Ectodermal cell (in vitro differentiated cells): Measurements from ENCODE around the gene SLC13A4. TPM values are rescaled to one million over a fixed set of nuclear protein-coding genes. Genes with fewer than 3 reads are reported as not detected.
"Not testable (repeated sequence)": the region's sequence is repeated elsewhere in the genome, so short reads cannot be mapped to it uniquely, and the experiment has no call there.

Experiments
- H3K27ac ChIP-seq: 2 replicates; pipeline ENCODE4 v1.7.0; 2013; ENCODE audit warnings: mild to moderate bottlenecking, low read depth, low read length; ENCODE audit not compliant: insufficient read depth, poor library complexity, severe bottlenecking
- H3K27me3 ChIP-seq: 2 replicates; pipeline ENCODE4 v1.7.0; 2013; ENCODE audit warnings: mild to moderate bottlenecking, low read length; ENCODE audit not compliant: insufficient read depth, control insufficient read depth, poor library complexity, severe bottlenecking
- H3K36me3 ChIP-seq: one replicate; pipeline ENCODE4 v1.7.0; 2013; ENCODE audit warnings: low read length; ENCODE audit not compliant: control insufficient read depth, insufficient read depth
- H3K4me1 ChIP-seq: one replicate; pipeline ENCODE4 v1.7.0; 2013; ENCODE audit warnings: low read length; ENCODE audit not compliant: control insufficient read depth, insufficient read depth
- H3K4me3 ChIP-seq: 2 replicates; pipeline ENCODE4 v1.7.0; 2013; ENCODE audit warnings: low read depth, low read length, control low read depth; ENCODE audit not compliant: insufficient read depth
- H3K9me3 ChIP-seq: 2 replicates; pipeline ENCODE4 v1.7.0; 2013; ENCODE audit warnings: mild to moderate bottlenecking, low read length, moderate library complexity; ENCODE audit not compliant: control insufficient read depth
- WGBS, 2 experiments: methylation state at CpG; one replicate each; pipeline ENCODE4 v1.1.7; 2013; ENCODE audit warnings: missing lambda C conversion rate in 2 of 2; 5-methylcytosine and 5-hydroxymethylcytosine counted together
- polyA plus RNA-seq, 4 experiments: library from polyadenylated mRNA; stranded (reverse); fragments of 50-300 nt; gene quantifications; one replicate each; pipeline ENCODE4 v1.2.3, GENCODE V29; 2013

The SLC13A4 gene
- polyA plus RNA-seq (2013, experiment 1 of 4), result 2.8 TPM
- 1.9 TPM for polyA plus RNA-seq (2013, experiment 2 of 4)
- polyA plus RNA-seq (2013, experiment 3 of 4), result 2.5 TPM
- polyA plus RNA-seq (2013, experiment 4 of 4), result 3.8 TPM

GRCh38 chr7:135728136-135728669 is at the start of gene SLC13A4:
SLC13A4 (minus strand) TSS chr7:135728186; CDS start chr7:135727496, 690 bp downstream.
- no peak within 1 kb of the TSS for H3K27ac ChIP-seq
- no peaks in the 10 kb centered on the region for H3K9me3 ChIP-seq
- peaks cover 9% of the 10 kb centered on the region for H3K4me1 ChIP-seq
- no peaks in the 10 kb centered on the region for H3K27me3 ChIP-seq
- no peaks in the 10 kb centered on the region for H3K36me3 ChIP-seq
- H3K4me3 ChIP-seq, result peak within 1 kb of the TSS; percentile 12
- 47 to 50% methylated on average over 11 of the region's 11 CpGs for WGBS, 2 experiments

GRCh38 chr7:135775915-135776314 is 47.9 kb upstream of the SLC13A4 start:
- H3K36me3 ChIP-seq, H3K9me3 ChIP-seq, H3K4me3 ChIP-seq, H3K27me3 ChIP-seq, H3K27ac ChIP-seq: not testable (repeated sequence)
- H3K4me1 ChIP-seq, result peaks cover 17% of the 10 kb centered on the region
- WGBS, 2 experiments, result 94 to 95% methylated on average over 8 of the region's 8 CpGs

- peaks cover 17% of the 10 kb centered on the region for H3K4me1 ChIP-seq
- H3K36me3 ChIP-seq, result no peaks in the 10 kb centered on the region
- H3K27me3 ChIP-seq, result peaks cover 3% of the 10 kb centered on the region
- H3K9me3 ChIP-seq, result no peaks in the 10 kb centered on the region
- no peak overlapping the region for H3K4me3 ChIP-seq
- 99 to 100% methylated on average over 2 of the region's 2 CpGs for WGBS, 2 experiments
- no peak overlapping the region for H3K27ac ChIP-seq
Measured at GRCh38 chr7:135775230-135775629, 47.2 kb upstream of the SLC13A4 start.

- Histone ChIP-seq H3K9me3 (no peaks in the 10 kb centered on the region), H3K4me1 (peaks cover 17% of the 10 kb centered on the region), H3K36me3 (no peaks in the 10 kb centered on the region), H3K4me3 (no peak overlapping the region), H3K27ac (no peak overlapping the region), H3K27me3 (peaks cover 3% of the 10 kb centered on the region)
- WGBS, 2 experiments, result 53 to 59% methylated on average over 4 of the region's 4 CpGs
Measured at GRCh38 chr7:135774284-135774683, 46.3 kb upstream of the SLC13A4 start.

GRCh38 chr7:135773464-135773863 is 45.5 kb upstream of the SLC13A4 start:
- no peak overlapping the region for H3K27ac ChIP-seq
- peaks cover 3% of the 10 kb centered on the region for H3K27me3 ChIP-seq
- WGBS, 2 experiments, result 17 to 28% methylated on average over 4 of the region's 5 CpGs
- H3K9me3 ChIP-seq, result no peaks in the 10 kb centered on the region
- no peak overlapping the region for H3K4me3 ChIP-seq
- H3K4me1 ChIP-seq, result peaks cover 19% of the 10 kb centered on the region
- no peaks in the 10 kb centered on the region for H3K36me3 ChIP-seq

GRCh38 chr7:135772639-135773222 is 44.7 kb upstream of the SLC13A4 start:
- Histone ChIP-seq H3K9me3 (no peaks in the 10 kb centered on the region), H3K27me3 (peaks cover 3% of the 10 kb centered on the region), H3K36me3 (no peaks in the 10 kb centered on the region), H3K4me1 (peaks cover 22% of the 10 kb centered on the region), H3K27ac (no peak overlapping the region), H3K4me3 (no peak overlapping the region)
- 63 to 74% methylated on average over 7 to 8 of the region's 8 CpGs for WGBS, 2 experiments

GRCh38 chr7:135771961-135772638 is 44.1 kb upstream of the SLC13A4 start:
- Histone ChIP-seq H3K27ac (no peak overlapping the region), H3K9me3 (no peaks in the 10 kb centered on the region), H3K4me3 (no peak overlapping the region), H3K27me3 (peaks cover 3% of the 10 kb centered on the region), H3K36me3 (no peaks in the 10 kb centered on the region), H3K4me1 (peaks cover 22% of the 10 kb centered on the region)
- 90 to 91% methylated on average over 4 of the region's 4 CpGs for WGBS, 2 experiments

- no peaks in the 10 kb centered on the region for H3K36me3 ChIP-seq
- no peak overlapping the region for H3K27ac ChIP-seq
- peaks cover 22% of the 10 kb centered on the region for H3K4me1 ChIP-seq
- H3K27me3 ChIP-seq, result peaks cover 3% of the 10 kb centered on the region
- WGBS, 2 experiments, result 91 to 92% methylated on average over 1 of the region's 1 CpG
- no peak overlapping the region for H3K4me3 ChIP-seq
- H3K9me3 ChIP-seq, result no peaks in the 10 kb centered on the region
Measured at GRCh38 chr7:135771051-135771450, 43.1 kb upstream of the SLC13A4 start.

GRCh38 chr7:135770139-135770710 is 42.2 kb upstream of the SLC13A4 start:
- Histone ChIP-seq H3K36me3 (no peaks in the 10 kb centered on the region), H3K4me1 (peaks cover 22% of the 10 kb centered on the region), H3K27me3 (peaks cover 3% of the 10 kb centered on the region), H3K27ac (no peak overlapping the region), H3K9me3 (no peaks in the 10 kb centered on the region), H3K4me3 (no peak overlapping the region)
- 96 to 97% methylated on average over 6 of the region's 6 CpGs for WGBS, 2 experiments
